ENCODE data around the gene WWC1.
A peak's percentile ranks its signal among the peaks of the same experiment; 100 is the strongest.

WWC1 gene

GRCh38 chr5:168415971-168416370 is 124.5 kb downstream of the WWC1 start:
- no peak for TF ChIP-seq CTCF (conservative IDR thresholded peaks at IDR 0.05; ENCODE audit: low read length)
- H3K4me3 ChIP-seq (ENCODE audit: low read length) = no peak overlapping the region
- DNase-seq (ENCODE audit: low read depth) = no peak

GRCh38 chr5:168417731-168418429 is 126.4 kb downstream of the WWC1 start:
- DNase-seq (ENCODE audit: low read depth) = no peak
- no peak for TF ChIP-seq CTCF (conservative IDR thresholded peaks at IDR 0.05; ENCODE audit: low read length)

DNA sequence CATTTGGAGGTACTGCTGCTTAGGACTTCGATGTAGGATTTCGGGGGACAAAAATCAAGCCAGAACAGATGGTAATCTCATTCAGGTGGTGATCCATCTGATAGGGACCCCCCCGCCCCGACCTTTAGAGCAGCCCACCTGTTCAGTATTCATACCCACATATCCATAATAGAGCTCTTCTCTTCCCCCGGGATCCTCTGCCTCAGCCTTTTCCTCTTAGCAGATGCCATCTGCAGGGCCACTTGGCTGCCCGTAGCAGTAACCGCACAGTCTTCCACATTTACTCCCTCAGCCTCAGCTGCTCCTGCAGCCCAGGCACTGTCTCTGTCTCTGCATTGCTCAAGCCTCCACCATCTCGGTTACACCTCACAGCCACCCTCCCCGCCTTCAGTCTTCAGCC is 129.0 kb downstream of the WWC1 start:
- DNase-seq (ENCODE audit: low read depth) = no peak
- no peak for TF ChIP-seq CTCF (conservative IDR thresholded peaks at IDR 0.05; ENCODE audit: low read length)
- no peak overlapping the region for H3K4me3 ChIP-seq (ENCODE audit: low read length)

More at GRCh38 chr5:168417731-168418429, 126.4 kb downstream of the WWC1 start:
- H3K4me3 ChIP-seq (ENCODE audit: low read length) = no peak overlapping the region

DNA sequence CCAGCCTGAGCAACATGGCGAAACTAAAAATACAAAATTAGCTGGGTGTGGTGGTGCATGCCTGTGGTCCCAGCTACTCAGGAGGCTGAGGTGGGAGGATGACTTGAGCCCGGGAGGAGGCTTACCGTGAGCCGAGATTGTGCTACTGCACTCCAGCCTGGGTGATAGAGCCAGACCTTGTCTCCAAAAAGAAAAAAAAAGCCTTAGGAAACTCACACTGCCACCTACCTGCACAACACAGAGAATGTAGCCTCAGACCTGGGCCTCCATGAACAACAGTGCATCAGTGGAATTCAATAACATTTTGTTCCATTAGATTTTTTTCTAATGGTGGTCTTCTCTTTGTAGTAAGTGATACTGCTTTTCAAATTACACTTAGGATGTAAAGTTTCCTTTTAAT is 131.0 kb downstream of the WWC1 start:
- DNase-seq (ENCODE audit: low read depth) = no peak
- peak; percentile 4; the same call in 1 of the 2 replicates for TF ChIP-seq CTCF (conservative IDR thresholded peaks at IDR 0.05; ENCODE audit: low read length)
- H3K4me3 ChIP-seq (ENCODE audit: low read length) = no peak overlapping the region

DNA sequence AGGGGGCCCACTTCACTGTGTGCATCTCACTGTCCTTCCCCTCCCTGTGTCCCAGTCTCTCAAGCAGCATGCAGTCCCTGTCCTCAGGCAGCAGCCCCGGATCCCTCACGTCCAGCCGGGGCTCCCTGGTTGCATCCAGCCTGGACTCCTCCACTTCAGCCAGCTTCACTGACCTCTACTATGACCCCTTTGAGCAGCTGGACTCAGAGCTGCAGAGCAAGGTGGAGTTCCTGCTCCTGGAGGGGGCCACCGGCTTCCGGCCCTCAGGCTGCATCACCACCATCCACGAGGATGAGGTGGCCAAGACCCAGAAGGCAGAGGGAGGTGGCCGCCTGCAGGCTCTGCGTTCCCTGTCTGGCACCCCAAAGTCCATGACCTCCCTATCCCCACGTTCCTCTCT is 132.0 kb downstream of the WWC1 start:
- DNase-seq (ENCODE audit: low read depth) = no peak
- H3K4me3 ChIP-seq (ENCODE audit: low read length) = no peak overlapping the region
- TF ChIP-seq CTCF (conservative IDR thresholded peaks at IDR 0.05; ENCODE audit: low read length) = no peak

GRCh38 chr5:168423971-168424370 is 132.5 kb downstream of the WWC1 start:
- DNase-seq (ENCODE audit: low read depth) = no peak
- H3K4me3 ChIP-seq (ENCODE audit: low read length) = no peak overlapping the region
- no peak for TF ChIP-seq CTCF (conservative IDR thresholded peaks at IDR 0.05; ENCODE audit: low read length)

DNA sequence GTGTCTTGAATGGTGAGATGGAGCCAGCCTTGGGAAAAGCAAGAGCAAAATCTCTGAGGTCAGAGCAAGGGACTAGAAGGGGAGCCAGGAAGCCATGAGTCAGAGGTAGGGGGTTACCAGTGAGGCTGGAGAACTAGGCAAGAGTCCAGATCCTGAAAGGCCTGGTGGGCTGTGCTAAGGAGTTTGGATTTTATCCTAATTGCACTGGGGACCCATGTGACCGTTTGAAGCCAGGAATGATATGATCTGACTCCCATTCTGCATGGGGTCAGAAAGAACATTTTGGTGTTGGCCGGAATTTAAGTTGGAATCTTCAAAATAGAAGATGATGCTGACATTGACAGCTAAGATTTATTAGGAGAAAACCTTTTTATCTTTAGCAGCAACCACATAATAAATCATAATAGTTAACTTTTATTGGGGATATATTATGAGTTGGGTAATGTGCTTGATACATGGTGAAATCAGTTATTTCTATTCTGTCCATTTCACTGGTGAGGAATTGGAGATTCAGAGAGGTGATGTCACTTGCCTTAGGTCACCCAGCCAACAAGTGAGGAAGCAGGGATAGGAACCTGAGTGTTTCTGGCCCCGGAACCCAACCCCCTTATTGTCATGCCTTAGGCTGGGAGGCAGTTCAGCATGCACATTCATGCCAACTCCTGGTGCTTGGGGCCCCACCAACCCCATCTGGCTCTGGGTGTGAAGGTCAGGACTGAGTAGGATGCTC is 133.3 kb downstream of the WWC1 start:
- TF ChIP-seq CTCF (conservative IDR thresholded peaks at IDR 0.05; ENCODE audit: low read length) = no peak
- peak; percentile 54 for DNase-seq (ENCODE audit: low read depth)
- no peak overlapping the region for H3K4me3 ChIP-seq (ENCODE audit: low read length)

All from AG10803 (cell line).